H1 (cell line): ENCODE measurements around the gene PLPP7. TPM values are rescaled to one million over a fixed set of nuclear protein-coding genes. Genes with fewer than 3 reads are reported as not detected.
"Not testable (repeated sequence)": the region's sequence is repeated elsewhere in the genome, so short reads cannot be mapped to it uniquely, and the experiment has no call there.

Experiments
- CTCF ChIA-PET: fragments of 300-600 bp; sonication (Branson Sonifier 250); formaldehyde crosslinking; loops from one replicate; lab custom pipeline; 2021; ENCODE audit not compliant: partially characterized antibody; lab: Charles Lee
- POLR2A ChIA-PET: fragments of 300-600 bp; sonication (Branson Sonifier 250); formaldehyde crosslinking; loops from one replicate; lab custom pipeline; 2021; ENCODE audit warnings: inconsistent platforms; ENCODE audit not compliant: partially characterized antibody; lab: Charles Lee
- DNase-seq, 2 experiments: peaks; one replicate each; pipeline versions ENCODE4 v3.0.0 to v3.0.0-alpha.2; 2010 to 2022; ENCODE audit warnings: low spot score in 2 of 2, low read depth in 1 of 2, mixed read lengths in 1 of 2
- FAIRE-seq: peaks from 2 replicates; lab custom pipeline; 2011; peaks lifted over from hg19 to GRCh38; lab: Jason Lieb, UNC
- H2AFZ ChIP-seq: 2 replicates; pipeline ENCODE4 v1.8.1; 2012; ENCODE audit warnings: low read length, inconsistent platforms
- H2AK5ac ChIP-seq: 2 replicates; pipeline ENCODE4 v1.6.1; 2013; ENCODE audit warnings: low read depth, low read length
- H2BK120ac ChIP-seq: replicated peaks from 2 replicates; pipeline ENCODE3; 2013; ENCODE audit warnings: low read depth, low read length, inconsistent platforms
- H2BK12ac ChIP-seq: 2 replicates; pipeline ENCODE4 v1.6.1; 2013; ENCODE audit warnings: low read depth, low read length
- H2BK15ac ChIP-seq: 2 replicates; pipeline ENCODE4 v1.6.1; 2013; ENCODE audit warnings: low read length
- H2BK20ac ChIP-seq: 2 replicates; pipeline ENCODE4 v1.6.1; 2013; ENCODE audit warnings: low read length
- H2BK5ac ChIP-seq: 2 replicates; pipeline ENCODE4 v1.6.1; 2013; ENCODE audit warnings: low read depth, low read length
- H3K14ac ChIP-seq: 2 replicates; pipeline ENCODE4 v1.6.1; 2013; ENCODE audit warnings: inconsistent platforms; ENCODE audit not compliant: insufficient read length
- H3K18ac ChIP-seq: 2 replicates; pipeline ENCODE4 v1.6.1; 2013; ENCODE audit warnings: low read length; ENCODE audit errors: extremely low read depth
- H3K23ac ChIP-seq: 2 replicates; pipeline ENCODE4 v1.6.1; 2013; ENCODE audit warnings: inconsistent platforms; ENCODE audit not compliant: insufficient read length
- H3K23me2 ChIP-seq: 2 replicates; pipeline ENCODE4 v1.6.1; 2013; ENCODE audit warnings: low read depth, low read length
- H3K27ac ChIP-seq: 2 replicates; pipeline ENCODE4 v1.6.1; 2011; ENCODE audit warnings: low read depth, low read length, inconsistent platforms
- H3K27me3 ChIP-seq, 4 experiments: replicated peaks in 1 of 4; 1 replicate in 1 of 4; 2 replicates in 3 of 4; pipeline versions ENCODE4 v1.6.1 to v1.8.1; 2011 to 2013; ENCODE audit warnings: low read length in 3 of 4, mild to moderate bottlenecking in 3 of 4, inconsistent platforms in 2 of 4, mixed read lengths in 2 of 4, moderate library complexity in 1 of 4; ENCODE audit not compliant: control insufficient read depth in 3 of 4, insufficient read depth in 3 of 4; ENCODE audit errors: extremely low read depth in 1 of 4
- H3K36me3 ChIP-seq, 4 experiments: 2 replicates each; pipeline versions ENCODE4 v1.6.1 to v1.8.1; 2011 to 2013; ENCODE audit warnings: mild to moderate bottlenecking in 4 of 4, low read length in 3 of 4, moderate library complexity in 2 of 4, control low read depth in 1 of 4, inconsistent platforms in 1 of 4; ENCODE audit not compliant: insufficient read depth in 4 of 4, control insufficient read depth in 2 of 4
- H3K4ac ChIP-seq: replicated peaks from 2 replicates; pipeline ENCODE3; 2013; ENCODE audit warnings: low read length, low read depth, mixed read lengths, inconsistent platforms; ENCODE audit not compliant: insufficient read length
- H3K4me1 ChIP-seq, 4 experiments: replicated peaks in 1 of 4; 1 replicate in 1 of 4; 2 replicates in 3 of 4; pipeline versions ENCODE4 v1.6.1 to v1.8.1; 2011 to 2013; ENCODE audit warnings: low read length in 3 of 4, inconsistent platforms in 2 of 4, mixed read lengths in 1 of 4; ENCODE audit not compliant: insufficient read depth in 4 of 4, control insufficient read depth in 3 of 4
- H3K4me2 ChIP-seq, 2 experiments: 2 replicates each; pipeline versions ENCODE4 v1.6.1 to v1.8.1; 2011 to 2013; ENCODE audit warnings: low read depth in 2 of 2, low read length in 2 of 2, control low read depth in 1 of 2, inconsistent platforms in 1 of 2, mild to moderate bottlenecking in 1 of 2; ENCODE audit not compliant: insufficient read depth in 1 of 2
- H3K4me3 ChIP-seq, 4 experiments: fragments of 200-600, 300-600 bp in 1 of 4; sonication (generic), shearing (Covaris generic), sonication (Bioruptor Twin) in 1 of 4; 2 replicates each; pipeline versions ENCODE4 v1.5.1 to v1.8.1; 2011 to 2016; ENCODE audit warnings: low read length in 4 of 4, low read depth in 3 of 4, control low read depth in 2 of 4, inconsistent platforms in 2 of 4, mild to moderate bottlenecking in 2 of 4, mixed read lengths in 1 of 4, moderate library complexity in 1 of 4; ENCODE audit not compliant: insufficient read depth in 2 of 4; ENCODE audit errors: extremely low read depth in 1 of 4
- H3K56ac ChIP-seq: replicated peaks from 2 replicates; pipeline ENCODE3; 2013; ENCODE audit warnings: low read depth, mild to moderate bottlenecking, mixed read lengths, low read length, inconsistent platforms; ENCODE audit not compliant: insufficient read length
- H3K79me1 ChIP-seq: 2 replicates; pipeline ENCODE4 v1.6.1; 2013; ENCODE audit warnings: low read depth, low read length, control low read depth
- H3K79me2 ChIP-seq, 2 experiments: 2 replicates each; pipeline versions ENCODE4 v1.6.1 to v1.8.1; 2012 to 2013; ENCODE audit warnings: low read length in 2 of 2, mild to moderate bottlenecking in 2 of 2, inconsistent platforms in 1 of 2; ENCODE audit not compliant: insufficient read depth in 2 of 2, control insufficient read depth in 1 of 2
- H3K9ac ChIP-seq, 4 experiments: replicated peaks in 1 of 4; 1 replicate in 1 of 4; 2 replicates in 3 of 4; pipeline versions ENCODE4 v1.6.1 to v1.8.1; 2011 to 2013; ENCODE audit warnings: low read depth in 3 of 4, low read length in 3 of 4, control low read depth in 2 of 4, mild to moderate bottlenecking in 2 of 4, moderate library complexity in 2 of 4, inconsistent platforms in 1 of 4; ENCODE audit errors: extremely low read depth in 1 of 4
- H3K9me3 ChIP-seq, 2 experiments: 2 replicates each; pipeline versions ENCODE4 v1.6.1 to v1.8.1; 2012 to 2013; ENCODE audit warnings: mild to moderate bottlenecking in 2 of 2, moderate library complexity in 2 of 2, control low read depth in 1 of 2, inconsistent platforms in 1 of 2, low read depth in 1 of 2, low read length in 1 of 2, mixed read lengths in 1 of 2; ENCODE audit not compliant: insufficient read depth in 2 of 2
- H4K20me1 ChIP-seq, 2 experiments: replicated peaks in 1 of 2; 2 replicates each; pipeline versions ENCODE3 to v1.8.1; 2011 to 2013; ENCODE audit warnings: inconsistent platforms in 2 of 2, low read length in 2 of 2, mild to moderate bottlenecking in 1 of 2; ENCODE audit not compliant: insufficient read depth in 2 of 2, control insufficient read depth in 1 of 2
- H4K5ac ChIP-seq: 2 replicates; pipeline ENCODE4 v1.6.1; 2013; ENCODE audit warnings: low read length, low read depth, mixed read lengths, inconsistent platforms; ENCODE audit not compliant: insufficient read length
- H4K8ac ChIP-seq: 2 replicates; pipeline ENCODE4 v1.8.0; 2013; ENCODE audit warnings: mild to moderate bottlenecking, moderate library complexity, low read length, inconsistent platforms; ENCODE audit not compliant: insufficient read depth; ENCODE audit errors: extremely low read depth
- H4K91ac ChIP-seq: replicated peaks from 2 replicates; pipeline ENCODE3; 2013; ENCODE audit warnings: low read length, mixed read lengths, inconsistent platforms; ENCODE audit not compliant: insufficient read length
- WGBS, 2 experiments: shearing (Covaris generic) in 1 of 2; methylation state at CpG; one replicate each; pipeline versions ENCODE4 v1.1.6 to v1.1.7; 2013 to 2015; ENCODE audit warnings: low lambda C conversion rate in 2 of 2, mixed read lengths in 2 of 2, inconsistent platforms in 1 of 2, low coverage in 1 of 2, missing lambda C conversion rate in 1 of 2; ENCODE audit not compliant: insufficient replicate concordance in 2 of 2, insufficient coverage in 1 of 2, insufficient read length in 1 of 2; ENCODE audit errors: extremely low coverage in 1 of 2, missing lambda C conversion rate in 1 of 2; 5-methylcytosine and 5-hydroxymethylcytosine counted together
- polyA plus RNA-seq, 7 experiments: library from polyadenylated mRNA; depleted of rRNA in 3 of 7; stranded (reverse) in 5 of 7; unstranded in 2 of 7; fragments of >200 nt in 5 of 7; fragments of 200-250 nt in 2 of 7; gene quantifications; 1 replicate in 5 of 7; 2 replicates in 1 of 7; 4 replicates in 1 of 7; pipeline versions ENCODE4 v1.2.1 to v1.2.3, GENCODE V29; 2011 to 2013; ENCODE audit warnings: missing spikeins in 2 of 7, mixed read lengths in 2 of 7
- total RNA-seq: library from RNA; stranded (reverse); fragmentation: NEBNext Ultra II Directional; extraction: Animal tissue kit (Norgen Biotek cat#: 25700); gene quantifications from 2 replicates; pipeline ENCODE4 v1.2.1, GENCODE V29; 2021

PLPP7 gene
- total and polyA plus RNA-seq, 2 of the 8 experiments (the other 6 are each of a cell fraction or from before 2014, with no cell fraction given), result 3.4 to 3.9 TPM

GRCh38 chr9:131339212-131339611 lies 49.7 kb downstream of the PLPP7 start:
- 94% methylated on average over 3 of the region's 5 CpGs; no CpG with 5 or more reads in 1 of the 2 experiments for WGBS, 2 experiments
- POLR2A ChIA-PET, result not testable (repeated sequence)

GRCh38 chr9:131344931-131345535 lies 55.5 kb downstream of the PLPP7 start:
- FAIRE-seq, H4K91ac ChIP-seq, H2BK12ac ChIP-seq, H2AK5ac ChIP-seq, H2BK20ac ChIP-seq, H3K18ac ChIP-seq, H4K8ac ChIP-seq, H4K20me1 ChIP-seq, H3K23me2 ChIP-seq, POLR2A ChIA-PET, H3K14ac ChIP-seq, H3K27me3 ChIP-seq, H3K9me3 ChIP-seq, H2BK15ac ChIP-seq, H3K4ac ChIP-seq, DNase-seq, H3K4me2 ChIP-seq, H3K4me3 ChIP-seq, H3K9ac ChIP-seq, H2BK120ac ChIP-seq, H3K56ac ChIP-seq, H2AFZ ChIP-seq, H3K79me2 ChIP-seq, H2BK5ac ChIP-seq, H3K36me3 ChIP-seq, H3K23ac ChIP-seq, H3K79me1 ChIP-seq, H3K27ac ChIP-seq, H4K5ac ChIP-seq, H3K4me1 ChIP-seq: not testable (repeated sequence)
- CTCF ChIA-PET, result interaction anchor here (0.6 to 1.1 kb wide), 5 partner anchors 8 to 287 kb away, joined by 3 to 8 read pairs (median 3); no protein-coding TSS in a partner anchor
- 93% methylated on average over 10 of the region's 11 CpGs; no CpG with 5 or more reads in 1 of the 2 experiments for WGBS, 2 experiments

More at GRCh38 chr9:131339212-131339611, 49.7 kb downstream of the PLPP7 start:
- H2AFZ ChIP-seq, H3K4me3 ChIP-seq, H2BK12ac ChIP-seq, H4K91ac ChIP-seq, H3K27ac ChIP-seq, H3K23ac ChIP-seq, DNase-seq, H3K79me2 ChIP-seq, H3K9me3 ChIP-seq, H2BK120ac ChIP-seq, H4K5ac ChIP-seq, FAIRE-seq, H3K36me3 ChIP-seq, H3K9ac ChIP-seq, H3K14ac ChIP-seq, H2BK20ac ChIP-seq, H3K18ac ChIP-seq, H3K23me2 ChIP-seq, H3K4me2 ChIP-seq, H4K20me1 ChIP-seq, H2BK15ac ChIP-seq, H2AK5ac ChIP-seq, H3K79me1 ChIP-seq, H3K27me3 ChIP-seq, H3K4me1 ChIP-seq, CTCF ChIA-PET, H3K56ac ChIP-seq, H2BK5ac ChIP-seq, H3K4ac ChIP-seq, H4K8ac ChIP-seq: not testable (repeated sequence)
